Spleen (tissue), 11 donors: ENCODE results near the gene FLNB. TPM values are rescaled to one million over a fixed set of nuclear protein-coding genes. Genes with fewer than 3 reads are reported as not detected.
A peak's percentile ranks its signal among the peaks of the same experiment; 100 is the strongest.

Source experiments
- DNase-seq: peaks from one replicate; pipeline ENCODE4 v3.0.0-alpha.2; 2020
- H3K27ac ChIP-seq, 8 donors: fragments of 200-600 bp; sonication (generic) in 7 of 8; 1 replicate in 4 of 8; 2 replicates in 4 of 8; pipeline versions ENCODE4 v1.5.0 to v1.8.0; 2016 to 2021; ENCODE audit warnings: inconsistent platforms in 4 of 8, mild to moderate bottlenecking in 4 of 8, moderate library complexity in 1 of 8
- H3K27me3 ChIP-seq, 7 donors: fragments of 200-600 bp; sonication (generic) in 6 of 7; replicated peaks in 1 of 7; 1 replicate in 4 of 7; 2 replicates in 3 of 7; pipeline versions ENCODE4 v1.5.0 to v1.8.0; 2016 to 2021; ENCODE audit warnings: inconsistent platforms in 3 of 7, mild to moderate bottlenecking in 1 of 7
- H3K36me3 ChIP-seq, 6 donors: fragments of 200-600 bp; sonication (generic) in 5 of 6; 1 replicate in 4 of 6; 2 replicates in 2 of 6; pipeline versions ENCODE4 v1.5.0 to v1.8.0; 2016 to 2021; ENCODE audit warnings: inconsistent platforms in 2 of 6
- H3K4me1 ChIP-seq, 6 donors: fragments of 200-600 bp; sonication (generic) in 5 of 6; 1 replicate in 3 of 6; 2 replicates in 3 of 6; pipeline versions ENCODE4 v1.5.0 to v1.8.0; 2016 to 2021; ENCODE audit warnings: inconsistent platforms in 3 of 6
- H3K4me3 ChIP-seq, 8 donors: fragments of 200-600 bp; sonication (generic) in 7 of 8; 1 replicate in 4 of 8; 2 replicates in 4 of 8; pipeline versions ENCODE4 v1.5.0 to v1.8.0; 2016 to 2021; ENCODE audit warnings: inconsistent platforms in 4 of 8, mild to moderate bottlenecking in 4 of 8, moderate library complexity in 2 of 8
- H3K9me3 ChIP-seq, 8 donors: fragments of 200-600 bp; sonication (generic) in 7 of 8; 1 replicate in 4 of 8; 2 replicates in 4 of 8; pipeline versions ENCODE4 v1.5.0 to v1.8.0; 2016 to 2021; ENCODE audit warnings: inconsistent platforms in 4 of 8
- CTCF ChIP-seq, 11 experiments: fragments of 200-600 bp in 7 of 11; fragments of 450-650 bp in 4 of 11; sonication (generic) in 4 of 11; IDR thresholded peaks in 8 of 11; conservative IDR thresholded peaks in 3 of 11; 1 replicate in 7 of 11; 2 replicates in 4 of 11; pipeline versions ENCODE4 v1.4.0 to v1.8.0; 2016 to 2021; ENCODE audit warnings: antibody characterized with exemption in 11 of 11, inconsistent platforms in 4 of 11, mild to moderate bottlenecking in 1 of 11
- POLR2A ChIP-seq, 3 donors: fragments of 450-650 bp; IDR thresholded peaks; one replicate each; pipeline ENCODE4 v1.5.1; 2017; ENCODE audit warnings: antibody characterized with exemption in 3 of 3, mild to moderate bottlenecking in 1 of 3
- POLR2AphosphoS5 ChIP-seq, 3 donors: sonication (generic); formaldehyde crosslinking; IDR thresholded peaks; one replicate each; pipeline ENCODE4 v1.5.1; 2017; ENCODE audit warnings: antibody characterized with exemption in 3 of 3
- WGBS, 5 donors: extraction: QIAGEN DNeasy Blood & Tissue Kit in 3 of 5; methylation state at CpG; one replicate each; pipeline versions ENCODE4 v1.1.5 to v1.1.7; 2013 to 2018; 5-methylcytosine and 5-hydroxymethylcytosine counted together
- intact Hi-C: fragments of 100-400 bp; cut with DNase I; formaldehyde crosslinking; loops from one replicate; pipeline ENCODE4 v1.15.0; 2023; ENCODE audit warnings: low total_unique reads
- polyA plus RNA-seq, 3 donors: library from polyadenylated mRNA; stranded (reverse); fragments of 200-250 nt; gene quantifications; one replicate each; pipeline ENCODE4 v1.2.1, GENCODE V29; 2013
- total RNA-seq, 7 donors: library from RNA; depleted of rRNA in 3 of 7; stranded (reverse); fragments of >200 nt in 3 of 7; fragmentation: NEBNext Ultra II Directional in 4 of 7; extraction: Animal tissue kit (Norgen Biotek cat#: 25700) in 4 of 7; gene quantifications; one replicate each; pipeline versions ENCODE4 v1.1.0 to v1.2.1, GENCODE V29; 2016 to 2021
- donor health status: healthy with polysubstance abuse.
- donor health status: DM: no; HTN: no; CAD: no; lungs with moderate emphysema.
- donor health status: DM: no; HTN: no; CAD: no.
- donor health status: Bipolar disorder and iron deficiency.
- donor health status: healthy.
- donor health status: DM: no; HTN: no; CAD: no.
- donor health status: DM: yes; HTN: yes; CAD: no.

FLNB gene
- total and polyA plus RNA-seq, 10 donors, result 38.9 to 163 (median 96.7) TPM

GRCh38 chr3:58109752-58110151 is 101.5 kb downstream of the FLNB start:
- H3K36me3 ChIP-seq, result peaks cover 0 to 98% (median 66%) of the 10 kb centered on the region in 6 donors
- DNase-seq, result no peak
- H3K27ac ChIP-seq, result no peak overlapping the region
- no peaks in the 10 kb centered on the region for H3K9me3 ChIP-seq
- H3K4me3 ChIP-seq, result no peak overlapping the region
- H3K27me3 ChIP-seq, result no peaks in the 10 kb centered on the region
- peaks cover 0 to 3% (median 0%) of the 10 kb centered on the region in 6 donors for H3K4me1 ChIP-seq
- TF ChIP-seq POLR2AphosphoS5 (IDR thresholded peaks at IDR 0.05), result no peak
- TF ChIP-seq POLR2A (IDR thresholded peaks at IDR 0.05), result no peak
- TF ChIP-seq CTCF (IDR thresholded peaks at IDR 0.05 in 8 of 11, conservative IDR thresholded peaks at IDR 0.05 in 3 of 11), result no peak
- 89 to 95% (median 92%) methylated on average over 5 of the region's 5 CpGs for WGBS, 5 donors
- intact Hi-C loops, result no loop called here

GRCh38 chr3:58111513-58112184 is 103.4 kb downstream of the FLNB start:
- Histone ChIP-seq H3K27me3 (no peaks in the 10 kb centered on the region), H3K36me3 (peaks cover 0 to 95% (median 55%) of the 10 kb centered on the region in 6 donors), H3K9me3 (no peaks in the 10 kb centered on the region), H3K4me3 (no peak overlapping the region), H3K27ac (peak overlapping the region in 3 of 8 donors; percentile 8 to 65 (median 21)), H3K4me1 (peaks cover 12 to 22% (median 15%) of the 10 kb centered on the region in 6 donors)
- no peak for DNase-seq
- intact Hi-C loops, result no loop called here
- 70 to 78% (median 77%) methylated on average over 10 to 11 of the region's 11 CpGs for WGBS, 5 donors
- TF ChIP-seq POLR2A (IDR thresholded peaks at IDR 0.05) (no peak), CTCF (IDR thresholded peaks at IDR 0.05 in 8 of 11, conservative IDR thresholded peaks at IDR 0.05 in 3 of 11) (no peak), POLR2AphosphoS5 (IDR thresholded peaks at IDR 0.05) (no peak)

- Histone ChIP-seq H3K27ac (peak overlapping the region in 1 of 8 donors; percentile 65), H3K4me3 (no peak overlapping the region), H3K36me3 (peaks cover 0 to 90% (median 53%) of the 10 kb centered on the region in 6 donors), H3K4me1 (peaks cover 16 to 27% (median 20%) of the 10 kb centered on the region in 6 donors), H3K27me3 (no peaks in the 10 kb centered on the region), H3K9me3 (no peaks in the 10 kb centered on the region)
- intact Hi-C loops, result no loop called here
- TF ChIP-seq POLR2AphosphoS5 (IDR thresholded peaks at IDR 0.05) (no peak), CTCF (IDR thresholded peaks at IDR 0.05 in 8 of 11, conservative IDR thresholded peaks at IDR 0.05 in 3 of 11) (no peak), POLR2A (IDR thresholded peaks at IDR 0.05) (no peak)
- DNase-seq, result no peak
- WGBS, 5 donors, result 79 to 93% (median 83%) methylated on average over 6 of the region's 6 CpGs
Measured at GRCh38 chr3:58112185-58112535, 103.9 kb downstream of the FLNB start.

GRCh38 chr3:58115175-58115574 is 107.0 kb downstream of the FLNB start:
- TF ChIP-seq CTCF (IDR thresholded peaks at IDR 0.05 in 8 of 11, conservative IDR thresholded peaks at IDR 0.05 in 3 of 11) (no peak), POLR2A (IDR thresholded peaks at IDR 0.05) (no peak), POLR2AphosphoS5 (IDR thresholded peaks at IDR 0.05) (no peak)
- no peak for DNase-seq
- H3K27ac ChIP-seq, result peak overlapping the region in 3 of 8 donors; percentile 58 to 81 (median 66)
- WGBS, 5 donors, result 86 to 91% (median 90%) methylated on average over 6 of the region's 6 CpGs
- H3K4me1 ChIP-seq, result peaks cover 30 to 58% (median 49%) of the 10 kb centered on the region in 6 donors
- H3K27me3 ChIP-seq, result no peaks in the 10 kb centered on the region
- intact Hi-C loops, result no loop called here
- peaks cover 0 to 86% (median 34%) of the 10 kb centered on the region in 6 donors for H3K36me3 ChIP-seq
- H3K9me3 ChIP-seq, result no peaks in the 10 kb centered on the region
- H3K4me3 ChIP-seq, result no peak overlapping the region
